Measurements from ENCODE around the gene CAMTA1.
"Not testable (repeated sequence)": the region's sequence is repeated elsewhere in the genome, so short reads cannot be mapped to it uniquely, and the experiment has no call there.

CAMTA1 gene

DNA sequence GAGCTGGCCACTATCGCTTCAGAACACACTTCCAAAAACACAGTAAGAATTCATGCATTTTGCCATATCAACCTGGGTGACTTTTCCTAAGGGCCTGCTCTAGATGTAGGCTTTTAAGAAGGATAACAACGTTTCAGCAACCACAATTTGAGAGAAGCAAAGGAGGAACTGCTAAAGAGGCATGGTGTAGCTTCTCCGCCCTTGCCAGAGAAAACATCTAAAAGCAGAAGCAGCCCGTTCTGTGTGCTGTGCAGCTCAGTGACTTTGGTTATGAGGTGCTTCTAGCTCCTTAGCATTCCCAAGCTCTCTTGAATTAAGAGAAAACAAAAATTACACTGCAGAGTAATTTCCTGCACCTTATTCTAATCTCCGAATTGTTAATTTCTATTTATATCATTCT lies 1001.5 kb downstream of the CAMTA1 start:
- no peak for DNase-seq

DNA sequence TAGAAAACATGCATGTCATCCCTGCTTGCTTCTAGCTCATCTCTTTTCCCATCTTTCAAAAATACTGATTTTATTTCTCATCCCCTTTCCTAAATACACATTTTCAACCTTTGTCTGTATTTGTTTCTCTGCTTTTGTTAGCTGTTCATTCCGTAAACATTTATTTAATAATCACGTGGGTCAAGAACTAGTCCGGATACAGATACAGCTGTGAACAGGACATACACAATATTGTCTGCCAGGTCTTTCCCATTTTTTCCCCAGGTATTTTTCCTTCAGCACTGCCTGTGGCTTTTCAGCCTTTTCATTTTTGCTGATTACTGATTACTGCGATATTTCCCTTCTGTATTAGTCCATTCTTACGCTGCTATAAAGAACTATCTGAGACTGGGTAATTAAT lies 1004.6 kb downstream of the CAMTA1 start:
- no peak for DNase-seq

DNA sequence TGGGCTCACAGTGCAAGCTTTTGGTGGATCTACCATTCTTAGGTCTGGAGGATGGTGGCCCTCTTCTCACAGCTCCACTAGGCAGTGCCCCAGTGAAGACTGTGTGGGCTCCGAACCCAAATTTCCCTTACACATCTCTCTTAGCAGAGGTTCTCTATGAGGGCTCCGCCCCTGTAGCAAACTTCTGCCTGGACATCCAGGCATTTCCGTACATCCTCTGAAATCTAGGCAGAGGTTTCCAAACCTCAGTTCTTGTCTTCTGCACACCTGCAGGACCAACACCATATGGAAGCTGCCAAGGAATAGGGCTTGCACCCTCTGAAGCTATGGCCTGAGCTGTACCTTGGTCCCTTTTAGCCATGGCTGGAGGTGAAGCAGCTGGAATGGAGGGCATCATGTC lies 1005.8 kb downstream of the CAMTA1 start:
- DNase-seq, result not testable (repeated sequence)

- no peak for DNase-seq
Observed at GRCh38 chr1:7795406-7795805, 1010.2 kb downstream of the CAMTA1 start.

GRCh38 chr1:7805460-7805859 lies 1020.2 kb downstream of the CAMTA1 start:
- no peak for DNase-seq

DNA sequence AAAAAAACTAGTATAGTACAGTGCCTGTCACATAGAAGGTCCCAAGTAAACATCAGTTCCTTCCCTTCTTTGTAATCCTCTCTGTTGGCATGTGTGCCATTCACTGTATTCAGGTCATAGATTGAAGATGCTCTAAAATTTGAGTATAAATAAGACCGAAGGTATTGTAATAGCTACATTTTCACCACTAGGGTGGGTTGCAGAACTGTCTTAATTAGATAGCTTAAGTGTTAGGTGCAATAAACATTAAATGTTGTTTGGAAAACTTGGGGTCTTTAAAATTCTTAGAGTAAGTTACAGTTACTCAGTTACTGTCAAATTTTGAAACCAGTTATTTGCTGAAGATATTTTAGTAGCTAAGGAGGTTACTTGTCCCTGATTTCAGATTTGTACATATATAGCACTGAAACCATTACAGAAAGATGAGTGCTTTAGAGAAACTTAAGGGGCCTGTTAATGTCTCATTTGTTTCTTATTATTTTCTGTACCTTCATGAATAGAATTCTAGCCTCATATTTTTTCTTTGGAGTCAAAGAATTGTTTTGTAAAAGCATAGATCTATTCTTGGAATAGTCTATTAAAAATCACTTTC lies 1023.1 kb downstream of the CAMTA1 start:
- no peak for DNase-seq

- DNase-seq, result no peak
Observed at GRCh38 chr1:7809742-7810141, 1024.5 kb downstream of the CAMTA1 start.

- DNase-seq, result no peak
Observed at GRCh38 chr1:7810395-7810794, 1025.1 kb downstream of the CAMTA1 start.

- DNase-seq, result no peak
Observed at GRCh38 chr1:7811476-7811875, 1026.2 kb downstream of the CAMTA1 start.

- no peak for DNase-seq
Observed at GRCh38 chr1:7813677-7814373, 1028.6 kb downstream of the CAMTA1 start.

Measured in effector CD4-positive, alpha-beta T cell (primary cell).